Measurements from ENCODE around the gene VBP1. TPM values are rescaled to one million over a fixed set of nuclear protein-coding genes. Genes with fewer than 3 reads are reported as not detected.

Gene VBP1
- total RNA-seq (2022; extraction: Qiagen RNA extraction; ENCODE audit: low read depth): 50.8 to 68.4 TPM (median 52.3 TPM) in 5 replicates

GRCh38 chrX:155216179-155216939 lies at the start of gene VBP1:
Gene VBP1 (plus strand): TSS chrX:155216460. CDS start chrX:155216483, 23 bp downstream.

GRCh38 chrX:155263854-155264628 lies 47.8 kb downstream of the VBP1 start, which contains the start of gene RAB39B:
Gene RAB39B (minus strand): TSS chrX:155264491. CDS start chrX:155264288, 203 bp downstream.

Other genes with a start within 250 kb of the VBP1 start
- 3.6 to 4.5 TPM (median 3.9 TPM) in 5 replicates for gene F8, start 193.7 kb upstream of the VBP1 start, total RNA-seq (2022; extraction: Qiagen RNA extraction; ENCODE audit: low read depth)
- gene FUNDC2, start 189.6 kb upstream of the VBP1 start, total RNA-seq (2022; extraction: Qiagen RNA extraction; ENCODE audit: low read depth): 85.1 to 121 TPM (median 107 TPM) in 5 replicates
- 15.4 to 16.6 TPM (median 15.7 TPM) in 5 replicates for gene CMC4, start 145.3 kb upstream of the VBP1 start, total RNA-seq (2022; extraction: Qiagen RNA extraction; ENCODE audit: low read depth)
- gene MTCP1, start 145.3 kb upstream of the VBP1 start, total RNA-seq (2022; extraction: Qiagen RNA extraction; ENCODE audit: low read depth): 11.7 to 19.1 TPM (median 18.0 TPM) in 5 replicates
- gene BRCC3, start 145.0 kb upstream of the VBP1 start, total RNA-seq (2022; extraction: Qiagen RNA extraction; ENCODE audit: low read depth): 23.3 to 31.0 TPM (median 26.7 TPM) in 5 replicates
- gene RAB39B, start 48.0 kb downstream of the VBP1 start, total RNA-seq (2022; extraction: Qiagen RNA extraction; ENCODE audit: low read depth): 0.62 to 1.1 TPM (median 0.73 TPM) in 5 replicates
- gene CLIC2, start 118.2 kb downstream of the VBP1 start, total RNA-seq (2022; extraction: Qiagen RNA extraction; ENCODE audit: low read depth): 0.12 to 0.19 TPM (median 0.14 TPM) in 4 of 5 replicates, not detected in the other
- not detected in 5 replicates for gene F8A2, start 165.6 kb downstream of the VBP1 start, total RNA-seq (2022; extraction: Qiagen RNA extraction; ENCODE audit: low read depth)
- 0.20 to 1.4 TPM (median 1.0 TPM) in 5 replicates for gene F8A3, start 242.2 kb downstream of the VBP1 start, total RNA-seq (2022; extraction: Qiagen RNA extraction; ENCODE audit: low read depth)